ENCODE results near the gene HYOU1.
A peak's percentile ranks its signal among the peaks of the same experiment; 100 is the strongest.

Gene HYOU1

DNA sequence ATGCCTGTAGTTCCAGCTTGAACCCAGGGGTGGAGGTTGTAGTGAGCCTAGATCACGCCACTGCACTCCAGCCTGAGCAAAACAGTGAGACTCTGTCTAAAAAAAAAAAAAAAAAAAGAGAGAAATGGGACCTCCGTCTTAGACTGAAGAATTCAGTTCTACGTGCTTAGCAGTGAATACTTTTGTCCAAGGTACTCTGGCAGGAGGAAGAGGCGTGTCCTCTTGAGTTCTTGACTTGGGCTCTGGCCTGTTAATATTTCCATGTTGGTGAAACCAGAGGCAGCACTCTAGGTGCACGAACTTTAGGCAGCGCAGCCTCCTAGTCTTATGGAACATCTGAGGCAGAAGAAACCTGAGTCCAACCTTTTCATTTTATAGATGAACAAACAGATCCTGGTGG lies 30.1 kb upstream of the HYOU1 start:
- TF ChIP-seq, protein P1, sequence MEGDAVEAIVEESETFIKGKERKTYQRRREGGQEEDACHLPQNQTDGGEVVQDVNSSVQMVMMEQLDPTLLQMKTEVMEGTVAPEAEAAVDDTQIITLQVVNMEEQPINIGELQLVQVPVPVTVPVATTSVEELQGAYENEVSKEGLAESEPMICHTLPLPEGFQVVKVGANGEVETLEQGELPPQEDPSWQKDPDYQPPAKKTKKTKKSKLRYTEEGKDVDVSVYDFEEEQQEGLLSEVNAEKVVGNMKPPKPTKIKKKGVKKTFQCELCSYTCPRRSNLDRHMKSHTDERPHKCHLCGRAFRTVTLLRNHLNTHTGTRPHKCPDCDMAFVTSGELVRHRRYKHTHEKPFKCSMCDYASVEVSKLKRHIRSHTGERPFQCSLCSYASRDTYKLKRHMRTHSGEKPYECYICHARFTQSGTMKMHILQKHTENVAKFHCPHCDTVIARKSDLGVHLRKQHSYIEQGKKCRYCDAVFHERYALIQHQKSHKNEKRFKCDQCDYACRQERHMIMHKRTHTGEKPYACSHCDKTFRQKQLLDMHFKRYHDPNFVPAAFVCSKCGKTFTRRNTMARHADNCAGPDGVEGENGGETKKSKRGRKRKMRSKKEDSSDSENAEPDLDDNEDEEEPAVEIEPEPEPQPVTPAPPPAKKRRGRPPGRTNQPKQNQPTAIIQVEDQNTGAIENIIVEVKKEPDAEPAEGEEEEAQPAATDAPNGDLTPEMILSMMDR (IDR thresholded peaks at IDR 0.05; ENCODE audit: low read depth, low read length): no peak
- in situ Hi-C loops (cut with HindIII; ENCODE audit: low sequenced_read_pairs): no loop called here
- no peak for DNase-seq (ENCODE audit: low read depth, low spot score)
- H3K4me3 ChIP-seq (ENCODE audit: low read depth, low read length): no peak overlapping the region

DNA sequence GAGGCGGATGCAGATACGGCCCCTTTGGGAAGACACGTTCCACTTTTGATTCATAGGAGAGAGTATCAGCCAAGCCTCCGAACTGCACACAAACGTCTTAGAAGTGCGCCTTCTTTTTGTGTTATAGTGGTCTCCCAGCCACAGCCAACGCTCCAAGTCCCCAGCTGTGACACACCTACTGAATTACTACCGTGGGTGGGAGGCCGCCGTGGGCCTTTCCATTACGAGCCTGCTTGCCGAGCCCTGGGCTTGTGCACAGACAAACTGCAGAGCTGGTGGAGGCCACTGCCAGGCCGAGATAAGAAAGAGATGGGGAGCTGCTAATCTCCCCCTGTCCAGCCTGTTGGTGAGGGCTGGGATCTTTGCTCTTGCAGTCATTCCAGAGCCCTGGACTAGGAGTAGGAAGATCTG lies 28.4 kb upstream of the HYOU1 start:
- DNase-seq (ENCODE audit: low read depth, low spot score): no peak
- in situ Hi-C loops (cut with HindIII; ENCODE audit: low sequenced_read_pairs): no loop called here
- H3K4me3 ChIP-seq (ENCODE audit: low read depth, low read length): peak overlapping the region; percentile 91
- TF ChIP-seq, protein P1 (IDR thresholded peaks at IDR 0.05; ENCODE audit: low read depth, low read length): no peak

DNA sequence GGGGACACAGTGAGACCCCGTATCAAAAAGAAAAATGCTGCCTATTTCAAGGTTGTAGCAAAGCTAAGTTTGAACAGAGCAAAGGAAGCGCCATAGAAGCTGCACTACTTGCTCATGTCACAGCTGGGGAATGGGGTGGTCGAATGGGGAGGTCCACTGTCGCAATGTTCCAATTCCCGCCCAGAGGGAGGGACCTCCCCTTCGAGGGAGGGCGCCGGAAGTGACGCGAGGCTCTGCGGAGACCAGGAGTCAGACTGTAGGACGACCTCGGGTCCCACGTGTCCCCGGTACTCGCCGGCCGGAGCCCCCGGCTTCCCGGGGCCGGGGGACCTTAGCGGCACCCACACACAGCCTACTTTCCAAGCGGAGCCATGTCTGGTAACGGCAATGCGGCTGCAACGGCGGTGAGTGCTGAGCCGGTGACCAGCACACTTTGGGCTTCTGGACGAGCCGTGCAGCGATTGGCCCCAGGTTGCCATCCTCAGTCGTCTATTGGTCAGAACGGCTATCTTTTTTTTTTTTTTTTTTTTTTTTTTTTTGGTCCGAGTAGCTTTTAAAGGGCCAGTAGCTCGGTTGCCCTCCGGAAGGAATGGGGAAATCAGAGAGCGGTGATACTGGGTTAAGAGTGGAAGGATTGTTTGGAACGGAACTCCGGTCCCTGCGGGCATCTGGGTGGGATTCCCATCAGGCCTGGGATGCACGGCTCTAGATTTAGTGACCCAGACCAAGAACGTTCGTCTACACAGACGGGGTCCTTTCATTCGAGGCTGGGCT lies 27.8 kb upstream of the HYOU1 start, which contains the start of gene HMBS:
Gene HMBS (plus strand): TSS at position 219 of the 774 bp plus-strand sequence. CDS start 153 bp downstream, at position 372.
- TF ChIP-seq, protein P1 (IDR thresholded peaks at IDR 0.05; ENCODE audit: low read depth, low read length): no peak
- peak; percentile 94 for DNase-seq (ENCODE audit: low read depth, low spot score)
- peak within 1 kb of the TSS; percentile 91 for H3K4me3 ChIP-seq (ENCODE audit: low read depth, low read length)
- in situ Hi-C loops (cut with HindIII; ENCODE audit: low sequenced_read_pairs): no loop called here

DNA sequence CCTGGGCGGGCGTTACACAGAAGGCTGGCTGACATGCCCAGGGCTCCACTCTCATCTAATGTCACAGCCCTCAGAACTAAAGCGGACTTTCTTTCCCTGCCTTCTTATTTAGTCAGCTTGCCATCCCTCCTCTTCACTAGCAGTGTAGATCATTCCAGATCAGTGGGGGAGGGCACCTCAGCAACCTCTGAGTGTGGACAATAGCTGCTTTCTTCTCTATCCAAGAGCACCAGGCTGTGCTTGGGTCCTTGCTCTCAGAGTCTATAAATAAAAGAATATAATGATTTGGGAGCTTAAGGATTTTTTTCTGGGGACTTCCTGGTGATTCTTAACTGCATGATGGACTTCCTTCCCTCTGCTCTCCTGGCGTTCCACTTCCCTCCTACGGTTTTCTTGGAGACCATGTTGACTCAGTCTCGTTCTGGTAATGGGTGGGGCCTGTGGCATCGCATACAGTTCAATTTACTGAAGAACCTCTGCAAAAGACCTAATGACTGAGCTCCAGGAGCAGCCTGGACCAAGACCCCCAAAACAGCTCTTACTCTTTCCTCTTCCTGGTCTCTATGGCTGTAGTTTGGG lies 24.8 kb upstream of the HYOU1 start:
- in situ Hi-C loops (cut with HindIII; ENCODE audit: low sequenced_read_pairs): no loop called here
- no peak overlapping the region for H3K4me3 ChIP-seq (ENCODE audit: low read depth, low read length)
- no peak for DNase-seq (ENCODE audit: low read depth, low spot score)
- TF ChIP-seq, protein P1 (IDR thresholded peaks at IDR 0.05; ENCODE audit: low read depth, low read length): no peak

DNA sequence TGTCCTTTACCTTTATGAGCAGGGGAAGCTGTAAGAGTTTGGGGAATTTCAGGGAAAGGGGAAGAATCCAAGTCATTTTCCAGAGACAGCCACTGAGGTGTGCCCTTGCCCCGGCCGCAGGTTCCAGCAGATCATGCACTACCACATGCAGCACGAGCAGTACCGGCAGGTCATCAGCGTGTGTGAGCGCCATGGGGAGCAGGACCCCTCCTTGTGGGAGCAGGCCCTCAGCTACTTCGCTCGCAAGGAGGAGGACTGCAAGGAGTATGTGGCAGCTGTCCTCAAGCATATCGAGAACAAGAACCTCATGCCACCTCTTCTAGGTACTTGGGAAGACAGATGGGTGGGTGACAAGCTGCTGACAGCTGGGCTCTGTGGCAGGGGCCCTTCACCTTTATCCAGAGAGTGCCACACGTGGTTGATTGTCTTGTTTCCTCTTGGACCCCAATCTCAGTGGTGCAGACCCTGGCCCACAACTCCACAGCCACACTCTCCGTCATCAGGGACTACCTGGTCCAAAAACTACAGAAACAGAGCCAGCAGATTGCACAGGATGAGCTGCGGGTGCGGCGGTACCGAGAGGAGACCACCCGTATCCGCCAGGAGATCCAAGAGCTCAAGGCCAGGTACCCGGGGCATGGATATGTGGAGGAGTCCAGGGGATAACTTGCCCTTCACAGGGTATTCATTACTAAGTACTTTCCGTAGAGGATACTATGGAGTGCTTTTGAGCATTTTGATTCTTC lies 21.8 kb upstream of the HYOU1 start:
- in situ Hi-C loops (cut with HindIII; ENCODE audit: low sequenced_read_pairs): no loop called here
- H3K4me3 ChIP-seq (ENCODE audit: low read depth, low read length): no peak overlapping the region
- no peak for DNase-seq (ENCODE audit: low read depth, low spot score)
- TF ChIP-seq, protein P1 (IDR thresholded peaks at IDR 0.05; ENCODE audit: low read depth, low read length): no peak

DNA sequence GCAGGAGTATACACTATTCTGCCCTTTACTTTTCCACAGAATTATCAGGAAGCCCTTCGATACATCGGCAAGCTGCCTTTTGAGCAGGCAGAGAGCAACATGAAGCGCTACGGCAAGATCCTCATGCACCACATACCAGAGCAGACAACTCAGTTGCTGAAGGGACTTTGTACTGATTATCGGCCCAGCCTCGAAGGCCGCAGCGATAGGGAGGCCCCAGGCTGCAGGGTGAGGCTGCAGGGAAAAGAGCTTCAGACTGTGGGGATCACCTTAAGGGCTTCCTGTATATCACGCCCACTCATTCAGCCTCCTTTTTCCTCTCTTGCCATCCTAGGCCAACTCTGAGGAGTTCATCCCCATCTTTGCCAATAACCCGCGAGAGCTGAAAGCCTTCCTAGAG lies 20.8 kb upstream of the HYOU1 start:
- no peak overlapping the region for H3K4me3 ChIP-seq (ENCODE audit: low read depth, low read length)
- TF ChIP-seq, protein P1 (IDR thresholded peaks at IDR 0.05; ENCODE audit: low read depth, low read length): no peak
- no peak for DNase-seq (ENCODE audit: low read depth, low spot score)
- in situ Hi-C loops (cut with HindIII; ENCODE audit: low sequenced_read_pairs): no loop called here
